Upper lobe of left lung (tissue), 6 donors: Measurements from ENCODE around the gene PCSK1. TPM values are rescaled to one million over a fixed set of nuclear protein-coding genes. Genes with fewer than 3 reads are reported as not detected.
"Not testable (repeated sequence)": the region's sequence is repeated elsewhere in the genome, so short reads cannot be mapped to it uniquely, and the experiment has no call there.

Source experiments
- ATAC-seq, 2 donors: fragments of 200-7000 bp; cut with Tn5 transposase; one replicate each; pipeline ENCODE4 v1.9.1; 2022; ENCODE audit warnings: mild to moderate bottlenecking in 2 of 2, moderate library complexity in 2 of 2; ENCODE audit not compliant: low FRiP score in 2 of 2
- DNase-seq, 2 donors: peaks; one replicate each; pipeline ENCODE4 v3.0.0-alpha.2; 2019 to 2020
- H3K27ac ChIP-seq, 4 donors: fragments of 200-600 bp; sonication (generic); one replicate each; pipeline ENCODE4 v1.5.1; 2016 to 2019
- H3K27me3 ChIP-seq, 4 donors: fragments of 200-600 bp; sonication (generic); one replicate each; pipeline ENCODE4 v1.5.1; 2017 to 2019
- H3K36me3 ChIP-seq, 4 donors: fragments of 200-600 bp; sonication (generic); one replicate each; pipeline ENCODE4 v1.5.1; 2016 to 2019
- H3K4me1 ChIP-seq, 4 donors: fragments of 200-600 bp; sonication (generic); one replicate each; pipeline ENCODE4 v1.5.1; 2018 to 2019
- H3K4me3 ChIP-seq, 4 donors: fragments of 200-600 bp; sonication (generic); one replicate each; pipeline ENCODE4 v1.5.1; 2017 to 2019; ENCODE audit warnings: mild to moderate bottlenecking in 2 of 4, moderate library complexity in 1 of 4
- H3K9me3 ChIP-seq, 4 donors: fragments of 200-600 bp; sonication (generic); one replicate each; pipeline ENCODE4 v1.5.1; 2018 to 2019
- CTCF ChIP-seq, 6 experiments: fragments of 450-650 bp in 4 of 6; fragments of 200-600 bp in 2 of 6; sonication (generic) in 2 of 6; IDR thresholded peaks; one replicate each; pipeline ENCODE4 v1.5.1; 2016 to 2019; ENCODE audit warnings: antibody characterized with exemption in 6 of 6
- EP300 ChIP-seq, 4 donors: sonication (generic); formaldehyde crosslinking; IDR thresholded peaks; one replicate each; pipeline ENCODE4 v1.5.1; 2017; ENCODE audit warnings: antibody characterized with exemption in 4 of 4, control low read depth in 2 of 4
- POLR2A ChIP-seq, 4 donors: fragments of 450-650 bp; IDR thresholded peaks; one replicate each; pipeline ENCODE4 v1.5.1; 2016 to 2017; ENCODE audit warnings: antibody characterized with exemption in 4 of 4, mild to moderate bottlenecking in 2 of 4
- POLR2AphosphoS5 ChIP-seq, 2 donors: sonication (generic); formaldehyde crosslinking; IDR thresholded peaks; one replicate each; pipeline ENCODE4 v1.5.1; 2017; ENCODE audit warnings: antibody characterized with exemption in 2 of 2
- WGBS, 2 donors: methylation state at CpG; one replicate each; pipeline ENCODE4 v1.1.5; 2017 to 2018; 5-methylcytosine and 5-hydroxymethylcytosine counted together
- total RNA-seq, 6 donors: library from RNA; depleted of rRNA in 4 of 6; stranded (reverse); fragments of >200 nt in 4 of 6; gene quantifications; one replicate each; pipeline versions ENCODE4 v1.1.0 to v1.2.1, GENCODE V29; 2016 to 2021
- donor health status: DM: no; HTN: no; CAD: no; lungs with moderate emphysema.
- donor health status: DM: no; HTN: yes; CAD: no; lungs with severe emphysema.

Gene PCSK1
- total RNA-seq, 6 donors from 2014 or later, result 0.20 to 0.79 (median 0.24) TPM; not detected in 3

- no peak overlapping the region for H3K27ac ChIP-seq
- H3K36me3 ChIP-seq, result no peaks in the 10 kb centered on the region
- no peak overlapping the region for H3K4me3 ChIP-seq
- 81 to 87% methylated on average over 4 of the region's 4 CpGs for WGBS, 2 donors
- no peaks in the 10 kb centered on the region for H3K27me3 ChIP-seq
- H3K4me1 ChIP-seq, result no peaks in the 10 kb centered on the region
- TF ChIP-seq CTCF (IDR thresholded peaks at IDR 0.05) (no peak), POLR2A (IDR thresholded peaks at IDR 0.05) (no peak), POLR2AphosphoS5 (IDR thresholded peaks at IDR 0.05) (no peak), EP300 (IDR thresholded peaks at IDR 0.05) (no peak)
- ATAC-seq (no peak), DNase-seq (no peak)
- no peaks in the 10 kb centered on the region for H3K9me3 ChIP-seq
These were observed 59.7 kb downstream of the PCSK1 start for GRCh38 chr5:96373381-96373733.

GRCh38 chr5:96372726-96373380 lies 60.2 kb downstream of the PCSK1 start:
- H3K27ac ChIP-seq, result no peak overlapping the region
- H3K4me3 ChIP-seq, result no peak overlapping the region
- TF ChIP-seq POLR2A (IDR thresholded peaks at IDR 0.05), result no peak
- no peaks in the 10 kb centered on the region for H3K9me3 ChIP-seq
- no peaks in the 10 kb centered on the region for H3K36me3 ChIP-seq
- no peak for DNase-seq
- H3K4me1 ChIP-seq, result no peaks in the 10 kb centered on the region
- WGBS, 2 donors, result 89 to 95% methylated on average over 2 of the region's 2 CpGs
- H3K27me3 ChIP-seq, result no peaks in the 10 kb centered on the region
- ATAC-seq, result no peak

- Histone ChIP-seq H3K9me3 (no peaks in the 10 kb centered on the region), H3K27me3 (no peaks in the 10 kb centered on the region), H3K4me1 (no peaks in the 10 kb centered on the region), H3K36me3 (no peaks in the 10 kb centered on the region), H3K4me3 (no peak overlapping the region), H3K27ac (no peak overlapping the region)
- 82 to 89% methylated on average over 2 of the region's 2 CpGs for WGBS, 2 donors
- DNase-seq, result no peak
- no peak for ATAC-seq
- TF ChIP-seq CTCF (IDR thresholded peaks at IDR 0.05) (no peak), POLR2AphosphoS5 (IDR thresholded peaks at IDR 0.05) (no peak), POLR2A (IDR thresholded peaks at IDR 0.05) (no peak), EP300 (IDR thresholded peaks at IDR 0.05) (no peak)
These were observed 62.1 kb downstream of the PCSK1 start for GRCh38 chr5:96370976-96371375.

- peak in 1 of 2 donors; percentile 5 for DNase-seq
- not testable (repeated sequence) for H3K4me3 ChIP-seq, H3K27ac ChIP-seq, H3K9me3 ChIP-seq, H3K36me3 ChIP-seq, ATAC-seq, H3K4me1 ChIP-seq, H3K27me3 ChIP-seq
- WGBS, 2 donors, result 91 to 100% methylated on average over 2 to 8 of the region's 8 CpGs
These were observed 65.7 kb downstream of the PCSK1 start for GRCh38 chr5:96367337-96367736.

- Histone ChIP-seq H3K4me1 (no peaks in the 10 kb centered on the region), H3K4me3 (no peak overlapping the region), H3K27me3 (no peaks in the 10 kb centered on the region), H3K9me3 (no peaks in the 10 kb centered on the region), H3K27ac (no peak overlapping the region), H3K36me3 (no peaks in the 10 kb centered on the region)
- ATAC-seq (no peak), DNase-seq (no peak)
- WGBS, 2 donors, result 95 to 96% methylated on average over 2 of the region's 2 CpGs
- TF ChIP-seq POLR2A (IDR thresholded peaks at IDR 0.05) (no peak), POLR2AphosphoS5 (IDR thresholded peaks at IDR 0.05) (no peak), EP300 (IDR thresholded peaks at IDR 0.05) (no peak), CTCF (IDR thresholded peaks at IDR 0.05) (no peak)
These were observed 78.8 kb downstream of the PCSK1 start for GRCh38 chr5:96354237-96354636.

- Histone ChIP-seq H3K4me3 (no peak overlapping the region), H3K9me3 (no peaks in the 10 kb centered on the region), H3K36me3 (no peaks in the 10 kb centered on the region), H3K4me1 (no peaks in the 10 kb centered on the region), H3K27me3 (no peaks in the 10 kb centered on the region), H3K27ac (no peak overlapping the region)
- WGBS, 2 donors, result 70 to 73% methylated on average over 1 of the region's 1 CpG
- ATAC-seq, result no peak
- DNase-seq, result no peak
- TF ChIP-seq POLR2AphosphoS5 (IDR thresholded peaks at IDR 0.05) (no peak), CTCF (IDR thresholded peaks at IDR 0.05) (no peak), EP300 (IDR thresholded peaks at IDR 0.05) (no peak), POLR2A (IDR thresholded peaks at IDR 0.05) (no peak)
These were observed 79.8 kb downstream of the PCSK1 start for GRCh38 chr5:96353220-96353619.
